ENCODE data around the gene COL5A3.
A peak's percentile ranks its signal among the peaks of the same experiment; 100 is the strongest.
"Not testable (repeated sequence)": the region's sequence is repeated elsewhere in the genome, so short reads cannot be mapped to it uniquely, and the experiment has no call there.

The COL5A3 gene

GRCh38 chr19:9956956-9957355 is 53.3 kb downstream of the COL5A3 start:
- ChIA-PET POLR2A (no interaction called here), CTCF (no interaction called here)
- DNase-seq (ENCODE audit: extremely low spot score), result no peak
- TF ChIP-seq FOXK2 (IDR thresholded peaks at IDR 0.05) (no peak), ELF4 (IDR thresholded peaks at IDR 0.05) (no peak), L3MBTL2 (conservative IDR thresholded peaks at IDR 0.05) (no peak), ARNT (IDR thresholded peaks at IDR 0.05) (no peak), CTBP1 (IDR thresholded peaks at IDR 0.05; ENCODE audit: borderline replicate concordance) (no peak), LEF1 (IDR thresholded peaks at IDR 0.05; ENCODE audit: borderline replicate concordance) (no peak), TARDBP (IDR thresholded peaks at IDR 0.05) (no peak), ZNF384 (IDR thresholded peaks at IDR 0.05) (no peak)

- DNase-seq (ENCODE audit: extremely low spot score), result no peak
- CTCF ChIA-PET, result interaction anchor here (0.6 to 0.7 kb wide), 2 partner anchors 74 to 296 kb away, joined by 3 read pairs; no protein-coding TSS in a partner anchor
- TF ChIP-seq FOXA1 (IDR thresholded peaks at IDR 0.05), result no peak
- TF ChIP-seq LEF1 (IDR thresholded peaks at IDR 0.05; ENCODE audit: borderline replicate concordance), result no peak
- no peak for TF ChIP-seq SP1 (IDR thresholded peaks at IDR 0.05)
- no peak for TF ChIP-seq ARNT (IDR thresholded peaks at IDR 0.05)
- TF ChIP-seq SUZ12 (IDR thresholded peaks at IDR 0.05), result no peak
- no peak for TF ChIP-seq CTBP1 (IDR thresholded peaks at IDR 0.05; ENCODE audit: borderline replicate concordance)
- TF ChIP-seq TARDBP (IDR thresholded peaks at IDR 0.05), result no peak
- no peak for TF ChIP-seq NFRKB (IDR thresholded peaks at IDR 0.05)
- TF ChIP-seq BHLHE40 (IDR thresholded peaks at IDR 0.05; ENCODE audit: borderline replicate concordance), result no peak
- TF ChIP-seq FOXK2 (IDR thresholded peaks at IDR 0.05), result no peak
- TF ChIP-seq PKNOX1 (IDR thresholded peaks at IDR 0.05), result no peak
- no peak for TF ChIP-seq L3MBTL2 (conservative IDR thresholded peaks at IDR 0.05)
- no peak for TF ChIP-seq ZNF384 (IDR thresholded peaks at IDR 0.05)
- TF ChIP-seq ELF4 (IDR thresholded peaks at IDR 0.05), result no peak
- POLR2A ChIA-PET, result no interaction called here
These were observed 56.3 kb downstream of the COL5A3 start for GRCh38 chr19:9953802-9954542.

GRCh38 chr19:9952276-9952675 is 58.0 kb downstream of the COL5A3 start:
- CTCF ChIA-PET, result no interaction called here
- no peak for TF ChIP-seq SUZ12 (IDR thresholded peaks at IDR 0.05)
- TF ChIP-seq ELF4 (IDR thresholded peaks at IDR 0.05), result no peak
- TF ChIP-seq ARNT (IDR thresholded peaks at IDR 0.05), result no peak
- no peak for TF ChIP-seq SP1 (IDR thresholded peaks at IDR 0.05)
- TF ChIP-seq BHLHE40 (IDR thresholded peaks at IDR 0.05; ENCODE audit: borderline replicate concordance), result no peak
- no peak for TF ChIP-seq ZNF384 (IDR thresholded peaks at IDR 0.05)
- no peak for TF ChIP-seq FOXM1 (IDR thresholded peaks at IDR 0.05; ENCODE audit: borderline replicate concordance)
- no peak for TF ChIP-seq TARDBP (IDR thresholded peaks at IDR 0.05)
- no peak for TF ChIP-seq NFRKB (IDR thresholded peaks at IDR 0.05)
- TF ChIP-seq HDGF (IDR thresholded peaks at IDR 0.05; ENCODE audit: borderline replicate concordance), result no peak
- no peak for TF ChIP-seq LEF1 (IDR thresholded peaks at IDR 0.05; ENCODE audit: borderline replicate concordance)
- no peak for DNase-seq (ENCODE audit: extremely low spot score)
- POLR2A ChIA-PET, result no interaction called here

- POLR2A ChIA-PET, result no interaction called here
- no peak for DNase-seq (ENCODE audit: extremely low spot score)
- TF ChIP-seq FOXK2 (IDR thresholded peaks at IDR 0.05) (no peak), ELF4 (IDR thresholded peaks at IDR 0.05) (no peak), L3MBTL2 (conservative IDR thresholded peaks at IDR 0.05) (no peak), ZNF384 (IDR thresholded peaks at IDR 0.05) (no peak), SUZ12 (IDR thresholded peaks at IDR 0.05) (no peak), LEF1 (IDR thresholded peaks at IDR 0.05; ENCODE audit: borderline replicate concordance) (no peak), BHLHE40 (IDR thresholded peaks at IDR 0.05; ENCODE audit: borderline replicate concordance) (no peak), HDGF (IDR thresholded peaks at IDR 0.05; ENCODE audit: borderline replicate concordance) (no peak)
- CTCF ChIA-PET, result no interaction called here
These were observed 62.9 kb downstream of the COL5A3 start for GRCh38 chr19:9947441-9947840.

GRCh38 chr19:9946528-9947125 is 63.7 kb downstream of the COL5A3 start:
- POLR2A ChIA-PET; DNase-seq (ENCODE audit: extremely low spot score): not testable (repeated sequence)
- CTCF ChIA-PET, result interaction anchor here (0.6 kb wide), 1 partner anchor 625 kb away, joined by 3 read pairs; no protein-coding TSS in a partner anchor

GRCh38 chr19:9945319-9945966 is 64.9 kb downstream of the COL5A3 start:
- CTCF ChIA-PET, result interaction anchor here (0.6 to 0.9 kb wide), 2 partner anchors 55 to 89 kb away, joined by 3 read pairs; no protein-coding TSS in a partner anchor
- DNase-seq (ENCODE audit: extremely low spot score), result peak; percentile 36
- TF ChIP-seq FOXK2 (IDR thresholded peaks at IDR 0.05) (no peak), ZNF384 (IDR thresholded peaks at IDR 0.05) (no peak), SP1 (IDR thresholded peaks at IDR 0.05) (no peak), FOXA1 (IDR thresholded peaks at IDR 0.05) (no peak), CTBP1 (IDR thresholded peaks at IDR 0.05; ENCODE audit: borderline replicate concordance) (no peak), BHLHE40 (IDR thresholded peaks at IDR 0.05; ENCODE audit: borderline replicate concordance) (no peak), ELF4 (IDR thresholded peaks at IDR 0.05) (no peak), PKNOX1 (IDR thresholded peaks at IDR 0.05) (no peak), SUZ12 (IDR thresholded peaks at IDR 0.05) (no peak), TARDBP (IDR thresholded peaks at IDR 0.05) (no peak), LEF1 (IDR thresholded peaks at IDR 0.05; ENCODE audit: borderline replicate concordance) (no peak), HDGF (IDR thresholded peaks at IDR 0.05; ENCODE audit: borderline replicate concordance) (no peak), ARNT (IDR thresholded peaks at IDR 0.05) (no peak), L3MBTL2 (conservative IDR thresholded peaks at IDR 0.05) (no peak), NFRKB (IDR thresholded peaks at IDR 0.05) (no peak), FOXM1 (IDR thresholded peaks at IDR 0.05; ENCODE audit: borderline replicate concordance) (no peak)
- POLR2A ChIA-PET, result interaction anchor here (1.0 kb wide), 1 partner anchor 346 kb away, joined by 3 read pairs; no protein-coding TSS in a partner anchor
